GM12878 (cell line): ENCODE results near the gene NKAIN1. TPM values are rescaled to one million over a fixed set of nuclear protein-coding genes. Genes with fewer than 3 reads are reported as not detected.

ENCODE experiments used
- ATAC-seq: fragments of 200-7000 bp; cut with Tn5 transposase; 3 replicates; pipeline ENCODE4 v1.9.1; 2020; ENCODE audit warnings: mild to moderate bottlenecking, moderate library complexity
- BruUV-seq: library from RNA; stranded (reverse); fragments of 400-500 nt; replicated peaks from 2 replicates; lab custom pipeline; 2021; lab: Mats Ljungman, UMichigan
- CTCF ChIA-PET: fragments of 300-600 bp; sonication (Branson Sonifier 250); formaldehyde crosslinking; extraction: SDS; loops from one replicate; lab custom pipeline; 2021; ENCODE audit warnings: inconsistent platforms; lab: Yijun Ruan, JAX
- POLR2A ChIA-PET: fragments of 350-600 bp; formaldehyde crosslinking; extraction: SDS; loops from one replicate; lab custom pipeline; 2021; ENCODE audit warnings: inconsistent platforms; lab: Charles Lee
- RAD21 ChIA-PET: fragments of 300-600 bp; sonication (Branson Sonifier 250); formaldehyde crosslinking; loops from one replicate; lab custom pipeline; 2023; ENCODE audit warnings: antibody characterized with exemption; ENCODE audit not compliant: unreplicated experiment; lab: Charles Lee
- SMC1A ChIA-PET: fragments of 300-600 bp; sonication (Branson Sonifier 250); formaldehyde crosslinking; loops from one replicate; lab custom pipeline; 2023; ENCODE audit not compliant: unreplicated experiment, uncharacterized antibody; lab: Charles Lee
- DNase-seq: peaks from one replicate; pipeline ENCODE4 v3.0.0-alpha.2; 2011; ENCODE audit warnings: low read depth, low spot score
- FAIRE-seq: peaks from 3 replicates; lab custom pipeline; 2011; peaks lifted over from hg19 to GRCh38; lab: Jason Lieb, UNC
- H2AFZ ChIP-seq: 2 replicates; pipeline ENCODE4 v1.6.0; 2011; ENCODE audit warnings: low read depth, low read length, control low read depth; ENCODE audit not compliant: control insufficient read depth
- H3K27ac ChIP-seq: 2 replicates; pipeline ENCODE4 v1.5.1; 2011; ENCODE audit warnings: control low read depth; ENCODE audit not compliant: control insufficient read depth, insufficient read depth
- H3K27me3 ChIP-seq, 2 experiments: replicated peaks in 1 of 2; 2 replicates each; pipeline versions ENCODE4 v1.6.0 to v1.6.1; 2011; ENCODE audit warnings: low read length in 1 of 2; ENCODE audit not compliant: control insufficient read depth in 2 of 2, insufficient read depth in 2 of 2
- H3K36me3 ChIP-seq, 2 experiments: 2 replicates each; pipeline ENCODE4 v1.5.1; 2011; ENCODE audit warnings: low read length in 1 of 2; ENCODE audit not compliant: control insufficient read depth in 2 of 2, insufficient read depth in 2 of 2
- H3K4me1 ChIP-seq: 2 replicates; pipeline ENCODE4 v1.6.1; 2011; ENCODE audit warnings: mild to moderate bottlenecking, low read length, moderate library complexity, mixed read lengths; ENCODE audit not compliant: control insufficient read depth, insufficient read depth
- H3K4me2 ChIP-seq: 2 replicates; pipeline ENCODE4 v1.6.0; 2011; ENCODE audit warnings: control low read depth; ENCODE audit not compliant: control insufficient read depth, insufficient read depth
- H3K4me3 ChIP-seq: fragments of 200-600 bp; sonication (generic); 2 replicates; pipeline ENCODE4 v1.5.1; 2016
- H3K79me2 ChIP-seq: 2 replicates; pipeline ENCODE4 v1.6.0; 2011; ENCODE audit warnings: low read length; ENCODE audit not compliant: control insufficient read depth, insufficient read depth
- H3K9ac ChIP-seq: 2 replicates; pipeline ENCODE4 v1.8.0; 2011; ENCODE audit warnings: low read length, control low read depth, mixed read lengths; ENCODE audit not compliant: control insufficient read depth, insufficient read depth
- H3K9me3 ChIP-seq: replicated peaks from 3 replicates; pipeline ENCODE4 v1.5.1; 2011; ENCODE audit warnings: mild to moderate bottlenecking, low read length; ENCODE audit not compliant: control insufficient read depth, insufficient read depth
- H4K20me1 ChIP-seq: 2 replicates; pipeline ENCODE4 v1.6.0; 2011; ENCODE audit not compliant: control insufficient read depth, insufficient read depth
- CHD2 ChIP-seq: IDR thresholded peaks from 2 replicates; pipeline ENCODE4 v1.6.1; 2011; ENCODE audit warnings: low read depth, low read length, improper control_type of control experiment, borderline replicate concordance
- CREM ChIP-seq: IDR thresholded peaks from 2 replicates; pipeline ENCODE4 v1.6.1; 2014; ENCODE audit warnings: antibody characterized with exemption, low read depth
- MYC ChIP-seq: IDR thresholded peaks from 2 replicates; pipeline ENCODE4 v1.6.1; 2011; ENCODE audit warnings: mild to moderate bottlenecking, low read length, moderate library complexity, inconsistent platforms; ENCODE audit not compliant: insufficient read depth, insufficient replicate concordance, insufficient read length, severe bottlenecking
- NBN ChIP-seq: fragments of 450-650 bp; IDR thresholded peaks from 2 replicates; pipeline ENCODE4 v1.6.1; 2016
- NFXL1 ChIP-seq: fragments of 450-650 bp; IDR thresholded peaks from 2 replicates; pipeline ENCODE4 v1.6.1; 2017; ENCODE audit warnings: antibody characterized with exemption, mild to moderate bottlenecking, borderline replicate concordance
- NFYA ChIP-seq: IDR thresholded peaks from 2 replicates; pipeline ENCODE4 v1.6.1; 2011; ENCODE audit warnings: low read depth, mild to moderate bottlenecking, low read length, improper control_type of control experiment, borderline replicate concordance
- YBX1 ChIP-seq: fragments of 450-650 bp; IDR thresholded peaks from 2 replicates; pipeline ENCODE4 v1.6.1; 2016; ENCODE audit warnings: antibody characterized with exemption
- WGBS: methylation state at CpG from one replicate; pipeline ENCODE4 v1.1.6; 2016; ENCODE audit warnings: low lambda C conversion rate; ENCODE audit not compliant: insufficient replicate concordance, insufficient coverage; ENCODE audit errors: missing lambda C conversion rate; 5-methylcytosine and 5-hydroxymethylcytosine counted together
- in situ Hi-C: fragments of 300-500 bp; cut with MboI; formaldehyde crosslinking; loops from 9 replicates; pipeline ENCODE4 v1.14.3; 2018; ENCODE audit warnings: mixed read lengths
- intact Hi-C: fragments of 100-400 bp; cut with micrococcal nuclease; formaldehyde crosslinking; loops from one replicate; pipeline ENCODE4 v1.14.2; 2022; ENCODE audit not compliant: unreplicated experiment
- polyA plus RNA-seq, 11 experiments: library from polyadenylated mRNA; depleted of rRNA in 4 of 11; unstranded in 6 of 11; stranded (reverse) in 5 of 11; fragments of >200 nt; fragmentation: Nextera tagmentation in 4 of 11; fragmentation: Illumina TruSeq in 1 of 11; extraction: Ambion mirVana in 4 of 11; extraction: Trizol in 1 of 11; gene quantifications; 1 replicate in 1 of 11; 2 replicates in 10 of 11; pipeline versions ENCODE4 v1.2.1 to v1.2.3, GENCODE V29; 2011 to 2016; ENCODE audit warnings: inconsistent platforms in 2 of 11, missing spikeins in 2 of 11, low read depth in 1 of 11
- total RNA-seq, 4 experiments: library from RNA; depleted of rRNA in 3 of 4; stranded (reverse); fragments of >200 nt in 3 of 4; fragmentation: Illumina TruSeq in 1 of 4; extraction: Trizol in 1 of 4; gene quantifications; 2 replicates each; pipeline versions ENCODE4 v1.2.1 to v1.2.3, GENCODE V29; 2013 to 2021
- TF ChIP-seq, protein P1 (sequence below): fragments of 450-650 bp; IDR thresholded peaks from 2 replicates; pipeline ENCODE4 v1.6.1; 2017; ENCODE audit warnings: mild to moderate bottlenecking, low read depth, inconsistent platforms; ENCODE audit not compliant: poor library complexity, severe bottlenecking

NKAIN1 gene
- total and polyA plus RNA-seq, 10 of the 15 experiments (the other 5 are each of a cell fraction or from before 2014, with no cell fraction given) = not detected

GRCh38 chr1:31189696-31190674 lies 49.7 kb downstream of the NKAIN1 start:
- ATAC-seq = no peak
- no peaks in the 10 kb centered on the region for H3K4me1 ChIP-seq
- no peak for TF ChIP-seq NFXL1
- TF ChIP-seq CREM = no peak
- no peak for TF ChIP-seq NFYA
- TF ChIP-seq NBN = no peak
- TF ChIP-seq, protein P1, sequence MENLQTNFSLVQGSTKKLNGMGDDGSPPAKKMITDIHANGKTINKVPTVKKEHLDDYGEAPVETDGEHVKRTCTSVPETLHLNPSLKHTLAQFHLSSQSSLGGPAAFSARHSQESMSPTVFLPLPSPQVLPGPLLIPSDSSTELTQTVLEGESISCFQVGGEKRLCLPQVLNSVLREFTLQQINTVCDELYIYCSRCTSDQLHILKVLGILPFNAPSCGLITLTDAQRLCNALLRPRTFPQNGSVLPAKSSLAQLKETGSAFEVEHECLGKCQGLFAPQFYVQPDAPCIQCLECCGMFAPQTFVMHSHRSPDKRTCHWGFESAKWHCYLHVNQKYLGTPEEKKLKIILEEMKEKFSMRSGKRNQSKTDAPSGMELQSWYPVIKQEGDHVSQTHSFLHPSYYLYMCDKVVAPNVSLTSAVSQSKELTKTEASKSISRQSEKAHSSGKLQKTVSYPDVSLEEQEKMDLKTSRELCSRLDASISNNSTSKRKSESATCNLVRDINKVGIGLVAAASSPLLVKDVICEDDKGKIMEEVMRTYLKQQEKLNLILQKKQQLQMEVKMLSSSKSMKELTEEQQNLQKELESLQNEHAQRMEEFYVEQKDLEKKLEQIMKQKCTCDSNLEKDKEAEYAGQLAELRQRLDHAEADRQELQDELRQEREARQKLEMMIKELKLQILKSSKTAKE = no peak
- TF ChIP-seq YBX1 = no peak
- TF ChIP-seq MYC = no peak
- TF ChIP-seq CHD2 = no peak
- WGBS = 25% methylated on average over 4 of the region's 4 CpGs
- intact Hi-C loops = no loop called here
- CTCF ChIA-PET = interaction anchor here (0.5 to 1.4 kb wide), 3 partner anchors 8 to 232 kb away, joined by 3 to 5 read pairs (median 4); no protein-coding TSS in a partner anchor
- H4K20me1 ChIP-seq = no peaks in the 10 kb centered on the region
- DNase-seq = no peak
- RAD21 ChIA-PET = interaction anchor here (1.0 kb wide), 1 partner anchor 9 kb away, joined by 3 read pairs; no protein-coding TSS in a partner anchor
- POLR2A ChIA-PET = no interaction called here
- H3K36me3 ChIP-seq = no peaks in the 10 kb centered on the region
- H3K9me3 ChIP-seq = no peaks in the 10 kb centered on the region
- H3K9ac ChIP-seq = no peak overlapping the region
- in situ Hi-C loops = loop anchor here (10.0 kb wide), 1 partner anchor 235 kb away; no protein-coding TSS in a partner anchor
- no peak for FAIRE-seq
- BruUV-seq = no TSS peak
- no peaks in the 10 kb centered on the region for H3K79me2 ChIP-seq
- H3K27me3 ChIP-seq = no peaks in the 10 kb centered on the region; a peak in 1 of 4 replicates
- H3K27ac ChIP-seq = no peak overlapping the region
- no peak overlapping the region for H3K4me3 ChIP-seq
- SMC1A ChIA-PET = interaction anchor here (0.6 to 0.7 kb wide), 2 partner anchors 28 to 374 kb away, joined by 3 read pairs; no protein-coding TSS in a partner anchor
- H2AFZ ChIP-seq = no peak overlapping the region
- no peak overlapping the region for H3K4me2 ChIP-seq
